Upper lobe of left lung (tissue), 4 donors: ENCODE measurements around the gene COMMD10.

Experiments
- CTCF ChIP-seq, 6 experiments: fragments of 450-650 bp in 4 of 6; fragments of 200-600 bp in 2 of 6; sonication (generic) in 2 of 6; IDR thresholded peaks; one replicate each; pipeline ENCODE4 v1.5.1; 2016 to 2019; ENCODE audit warnings: antibody characterized with exemption in 6 of 6
- EP300 ChIP-seq, 4 donors: sonication (generic); formaldehyde crosslinking; IDR thresholded peaks; one replicate each; pipeline ENCODE4 v1.5.1; 2017; ENCODE audit warnings: antibody characterized with exemption in 4 of 4, control low read depth in 2 of 4
- POLR2A ChIP-seq, 4 donors: fragments of 450-650 bp; IDR thresholded peaks; one replicate each; pipeline ENCODE4 v1.5.1; 2016 to 2017; ENCODE audit warnings: antibody characterized with exemption in 4 of 4, mild to moderate bottlenecking in 2 of 4
- POLR2AphosphoS5 ChIP-seq, 2 donors: sonication (generic); formaldehyde crosslinking; IDR thresholded peaks; one replicate each; pipeline ENCODE4 v1.5.1; 2017; ENCODE audit warnings: antibody characterized with exemption in 2 of 2

DNA sequence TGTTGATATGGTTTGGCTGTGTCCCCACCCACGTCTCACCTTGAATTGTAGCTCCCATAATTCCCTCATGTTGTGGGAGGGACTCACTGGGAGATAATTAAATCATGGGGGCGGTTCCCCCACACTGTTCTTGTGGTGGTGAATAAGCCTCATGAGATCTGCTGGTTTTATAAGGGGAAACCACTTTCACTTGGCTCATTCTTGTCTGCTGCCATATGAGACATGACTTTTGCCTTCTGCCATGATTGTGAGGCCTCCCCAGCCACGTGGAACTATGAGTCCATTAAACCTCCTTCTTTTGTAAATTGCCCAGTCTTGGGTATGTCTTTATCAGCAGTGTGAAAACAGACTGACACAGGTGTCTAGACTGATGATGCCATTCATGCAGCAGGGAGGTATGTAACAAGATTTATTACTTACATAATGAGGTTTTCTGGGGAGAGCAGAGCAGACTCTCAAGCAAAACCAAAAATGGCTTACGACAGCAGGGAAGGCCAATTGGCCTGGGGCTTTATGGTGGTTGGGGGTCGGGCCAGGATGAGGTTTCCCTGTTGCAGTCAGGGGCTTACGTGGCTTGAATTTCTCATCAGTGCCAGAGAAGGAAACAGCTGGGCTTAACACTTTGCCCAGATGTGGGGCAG lies 9.5 kb upstream of the COMMD10 start:
- TF ChIP-seq CTCF (IDR thresholded peaks at IDR 0.05) (no peak), POLR2A (IDR thresholded peaks at IDR 0.05) (no peak), POLR2AphosphoS5 (IDR thresholded peaks at IDR 0.05) (no peak), EP300 (IDR thresholded peaks at IDR 0.05) (no peak)
